Mucosa of gallbladder (tissue), 1 donor: ENCODE data around the gene SCAI. TPM values are rescaled to one million over a fixed set of nuclear protein-coding genes. Genes with fewer than 3 reads are reported as not detected.
"Not testable (repeated sequence)": the region's sequence is repeated elsewhere in the genome, so short reads cannot be mapped to it uniquely, and the experiment has no call there.

ENCODE experiments used
- DNase-seq: peaks from one replicate; pipeline ENCODE4 v3.0.0-alpha.2; 2020; ENCODE audit warnings: low spot score
- total RNA-seq: library from RNA; stranded (reverse); gene quantifications from one replicate; pipeline ENCODE4 v1.2.1, GENCODE V29; 2021
- donor health status: DM: no; HTN: no; CAD: no.

SCAI gene
- total RNA-seq, 1 donor from 2014 or later, result 6.0 TPM

DNA sequence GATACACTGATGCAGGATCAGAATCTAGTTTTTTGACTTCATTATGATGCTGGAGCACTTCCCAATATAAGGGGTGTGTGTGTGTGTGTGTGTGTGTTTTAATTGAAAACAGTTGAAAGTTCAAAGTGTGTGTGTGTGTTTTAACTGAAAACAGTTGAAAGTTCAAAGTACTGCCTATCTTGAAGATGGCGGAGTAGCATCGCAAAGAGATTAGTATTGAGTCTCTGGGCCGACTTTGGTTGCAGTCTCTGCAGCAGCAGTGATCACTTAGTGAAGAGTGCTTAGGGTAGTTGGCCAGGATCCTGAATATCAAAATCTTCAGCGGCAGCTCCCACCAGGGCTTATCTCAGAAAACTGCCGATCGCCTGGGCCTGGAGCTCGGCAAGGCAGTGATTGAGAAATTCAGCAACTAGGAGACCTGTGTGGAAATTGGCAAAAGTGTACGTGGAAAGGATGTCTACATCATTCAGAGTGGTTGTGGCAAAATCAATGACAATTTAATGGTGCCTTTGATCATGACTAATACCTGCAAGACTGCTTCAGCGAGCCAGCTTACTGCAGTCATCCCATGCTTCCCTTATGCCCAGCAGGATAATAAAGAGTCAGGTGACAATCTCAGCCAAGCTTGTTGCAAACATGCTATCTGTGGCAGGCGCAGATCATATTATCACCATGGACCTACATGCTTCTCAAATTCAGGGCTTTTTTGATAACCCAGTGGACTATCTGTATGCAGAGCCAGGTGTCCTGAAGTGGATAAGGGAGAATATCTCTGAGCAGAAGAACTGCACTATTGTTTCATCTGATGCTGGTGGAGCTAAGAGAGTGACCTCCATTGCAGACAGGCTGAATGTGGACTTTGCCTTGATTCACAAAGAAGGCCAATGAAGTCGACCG, 7.3 kb upstream of the SCAI start:
- no peak for DNase-seq

DNA sequence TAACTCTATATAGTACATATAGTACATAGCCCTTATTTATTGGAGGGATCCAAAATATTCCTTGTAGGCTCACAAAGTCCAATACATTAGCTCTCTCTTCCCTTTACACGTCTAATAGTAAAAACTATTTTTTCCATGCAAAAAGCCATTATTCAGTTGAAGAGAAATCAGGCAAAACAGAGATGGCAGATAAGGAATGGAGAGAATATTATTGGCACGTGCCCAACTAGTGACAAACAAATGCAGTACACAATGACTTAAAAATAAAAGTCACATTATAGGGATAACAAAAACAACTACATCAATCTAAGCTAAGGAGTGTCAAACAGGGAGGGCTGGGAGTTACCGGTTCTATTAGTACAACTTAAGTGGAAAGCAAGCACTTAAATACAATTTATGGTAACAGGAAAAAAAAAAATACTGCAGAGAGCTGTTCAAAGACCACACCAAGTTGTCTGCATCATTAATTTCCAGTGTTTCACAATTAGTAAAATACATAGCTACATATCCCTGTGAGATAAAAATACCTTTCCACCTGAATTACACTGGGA, 4.1 kb upstream of the SCAI start:
- DNase-seq, result no peak

DNA sequence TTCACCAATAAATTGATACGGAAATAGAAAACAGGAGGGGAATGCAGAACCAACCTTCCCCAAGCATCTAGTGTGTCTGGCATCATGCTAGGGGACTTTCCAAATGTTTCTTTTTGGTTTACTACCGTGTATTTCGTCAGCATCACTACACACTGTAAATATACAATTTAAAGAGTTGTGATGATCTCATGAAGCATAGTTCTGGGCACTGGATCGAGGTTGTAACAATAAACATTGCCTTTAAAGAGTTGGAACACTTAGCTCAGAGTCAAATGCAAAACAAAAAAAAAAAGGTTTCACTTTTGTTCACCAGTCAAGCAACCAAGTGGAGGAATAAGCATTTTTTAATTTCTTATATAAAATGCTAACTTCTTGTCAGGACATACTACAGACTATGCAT, 2.9 kb upstream of the SCAI start:
- no peak for DNase-seq

DNA sequence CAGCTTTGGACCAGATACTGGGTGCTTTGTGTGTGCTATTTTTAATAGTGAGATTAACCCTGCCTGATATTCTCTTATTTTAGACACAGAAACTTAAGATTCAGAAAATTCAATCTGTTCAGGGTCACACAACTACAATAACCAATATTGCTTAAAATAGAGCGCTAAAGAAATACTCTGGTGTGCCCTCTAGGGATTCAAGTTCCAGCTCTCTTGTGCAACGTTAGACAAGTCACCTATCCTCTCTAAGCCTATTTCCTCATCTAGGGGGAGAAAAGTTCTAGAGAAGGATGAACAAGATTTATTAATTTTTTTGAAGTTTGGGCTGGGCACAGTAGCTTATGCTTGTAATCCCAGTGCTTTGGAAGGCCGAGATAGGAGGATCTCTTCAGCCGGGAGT, 2.1 kb upstream of the SCAI start:
- DNase-seq, result no peak

DNA sequence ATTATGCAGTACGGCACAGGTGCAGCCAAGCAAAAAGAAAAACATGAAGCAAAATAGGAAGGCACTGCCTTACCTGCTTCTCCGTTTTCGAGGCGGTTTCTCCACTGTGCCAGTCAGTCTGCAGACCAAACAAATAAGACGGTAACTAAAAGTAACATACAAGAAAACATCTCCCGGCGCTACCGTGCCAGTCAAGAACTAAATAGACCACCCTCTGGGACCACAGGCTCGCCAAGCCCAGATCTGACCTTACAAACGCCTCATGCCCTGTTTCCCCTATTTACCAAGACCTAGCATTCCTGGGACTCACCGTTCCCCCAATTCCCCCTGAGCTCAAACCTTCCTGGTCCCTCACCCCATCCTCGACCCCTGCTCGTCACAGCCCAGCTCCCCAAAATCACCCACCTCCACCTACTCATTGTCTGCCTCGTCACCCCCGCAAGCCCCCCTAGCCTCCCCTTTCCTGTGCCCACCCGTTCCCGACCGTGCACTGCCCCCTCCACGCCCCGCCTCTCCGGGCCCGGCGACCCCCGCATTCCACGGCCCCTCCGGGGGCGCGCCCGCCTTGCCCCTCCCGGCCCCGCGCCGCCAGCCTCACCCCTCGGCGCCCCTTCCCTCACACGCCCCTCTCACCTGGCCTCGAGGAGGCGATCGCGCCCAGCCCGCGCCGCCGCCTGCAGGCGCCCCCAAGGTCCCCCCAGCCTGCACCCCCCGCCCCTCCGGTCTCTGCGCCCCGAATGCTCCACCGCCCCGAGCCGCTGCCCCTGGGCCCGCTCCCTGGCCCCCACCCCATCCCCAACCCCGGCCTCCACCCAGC, 560 bp downstream of the SCAI start:
- DNase-seq, result no peak

DNA sequence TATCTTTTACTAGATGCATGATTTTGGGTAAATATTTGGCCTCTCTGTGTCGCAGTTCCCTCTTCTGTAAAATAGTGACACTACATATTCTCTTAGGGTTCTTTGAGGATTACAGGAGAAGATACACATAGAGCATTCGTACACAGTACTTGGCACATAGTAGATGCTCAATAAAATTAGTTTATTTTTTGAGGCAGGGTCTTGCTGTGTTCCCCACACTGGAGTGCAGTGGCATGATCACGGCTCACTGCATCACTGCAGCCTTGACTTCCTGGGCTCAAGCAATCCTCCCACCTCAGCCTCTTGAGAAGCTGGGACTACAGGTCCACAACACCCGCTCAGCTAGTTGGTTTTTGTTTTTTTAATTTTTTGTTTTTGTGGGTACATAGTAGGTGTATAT, 1.6 kb downstream of the SCAI start:
- DNase-seq, result no peak

DNA sequence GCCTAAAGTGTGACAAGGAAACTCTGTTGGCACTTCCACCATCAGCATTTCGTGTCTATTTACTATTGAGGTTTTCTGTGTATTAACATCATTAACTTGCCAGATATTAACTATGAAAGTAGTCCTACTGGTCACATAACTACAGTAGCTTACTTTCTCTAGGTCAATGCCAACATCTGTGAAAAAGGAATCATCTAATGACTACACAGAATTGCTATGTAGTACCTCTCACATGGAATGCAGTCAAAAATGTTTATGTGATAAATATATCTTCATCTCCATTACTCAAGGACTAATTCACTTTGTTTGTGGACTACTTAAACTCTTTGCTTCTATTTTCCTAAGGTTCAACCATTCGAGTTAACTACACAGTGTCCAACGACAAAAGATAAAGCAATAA, 2.1 kb downstream of the SCAI start:
- DNase-seq, result no peak

DNA sequence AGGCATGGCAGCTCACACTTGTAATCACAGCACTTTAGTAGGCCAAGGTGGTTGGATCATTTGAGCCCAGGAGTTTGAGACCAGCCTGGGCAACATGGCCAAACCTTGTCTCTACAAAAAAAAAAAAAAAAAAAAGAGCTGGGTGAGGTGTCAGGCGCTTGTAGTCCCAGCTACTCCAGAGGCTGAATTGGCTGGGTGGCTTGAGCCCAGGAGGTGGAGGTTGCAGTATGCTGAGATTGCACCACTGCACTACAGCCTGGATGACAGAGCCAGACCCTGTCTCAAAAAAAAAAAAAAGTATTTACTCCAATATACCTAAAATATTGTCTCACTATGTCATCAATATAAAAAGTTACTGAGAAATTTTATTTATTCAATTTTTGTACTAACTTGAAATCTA, 2.8 kb downstream of the SCAI start:
- no peak for DNase-seq

DNA sequence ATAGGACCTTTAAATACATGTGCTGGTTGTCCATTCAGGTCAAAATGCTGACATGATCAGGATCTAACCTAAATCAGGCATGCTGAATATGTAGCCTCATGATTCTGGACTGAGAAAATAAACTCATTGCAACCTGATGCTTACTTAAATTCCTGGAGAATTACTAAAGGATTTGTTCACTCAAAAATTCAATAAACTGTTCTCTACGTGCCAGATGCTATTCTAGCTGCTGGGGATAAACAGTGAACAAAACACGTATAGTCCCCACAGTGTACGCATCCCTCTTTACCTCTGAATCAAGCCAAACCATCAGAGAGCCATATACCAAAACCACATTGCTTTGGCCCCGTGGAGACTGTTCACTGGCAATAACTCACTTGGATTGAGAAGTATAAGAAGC, 6.1 kb downstream of the SCAI start:
- no peak for DNase-seq

DNA sequence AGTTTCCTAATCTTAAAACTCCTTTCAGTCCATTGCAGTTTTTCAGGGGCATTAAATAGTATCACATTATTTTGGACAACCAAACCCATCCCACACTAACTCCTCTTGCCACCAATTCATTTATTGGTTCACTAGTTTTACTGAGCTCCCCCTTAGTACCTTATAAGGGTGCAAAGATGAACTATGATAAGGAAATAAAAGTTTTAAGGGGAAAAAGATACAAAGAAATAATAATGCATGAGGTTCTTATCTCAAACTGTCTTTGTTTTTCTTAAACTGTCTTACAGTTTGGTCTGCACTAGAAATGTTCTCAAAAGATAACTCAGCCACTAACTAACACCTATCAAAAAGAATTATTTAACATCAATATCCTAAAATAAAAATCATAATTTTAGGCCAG, 8.4 kb downstream of the SCAI start:
- no peak for DNase-seq

DNA sequence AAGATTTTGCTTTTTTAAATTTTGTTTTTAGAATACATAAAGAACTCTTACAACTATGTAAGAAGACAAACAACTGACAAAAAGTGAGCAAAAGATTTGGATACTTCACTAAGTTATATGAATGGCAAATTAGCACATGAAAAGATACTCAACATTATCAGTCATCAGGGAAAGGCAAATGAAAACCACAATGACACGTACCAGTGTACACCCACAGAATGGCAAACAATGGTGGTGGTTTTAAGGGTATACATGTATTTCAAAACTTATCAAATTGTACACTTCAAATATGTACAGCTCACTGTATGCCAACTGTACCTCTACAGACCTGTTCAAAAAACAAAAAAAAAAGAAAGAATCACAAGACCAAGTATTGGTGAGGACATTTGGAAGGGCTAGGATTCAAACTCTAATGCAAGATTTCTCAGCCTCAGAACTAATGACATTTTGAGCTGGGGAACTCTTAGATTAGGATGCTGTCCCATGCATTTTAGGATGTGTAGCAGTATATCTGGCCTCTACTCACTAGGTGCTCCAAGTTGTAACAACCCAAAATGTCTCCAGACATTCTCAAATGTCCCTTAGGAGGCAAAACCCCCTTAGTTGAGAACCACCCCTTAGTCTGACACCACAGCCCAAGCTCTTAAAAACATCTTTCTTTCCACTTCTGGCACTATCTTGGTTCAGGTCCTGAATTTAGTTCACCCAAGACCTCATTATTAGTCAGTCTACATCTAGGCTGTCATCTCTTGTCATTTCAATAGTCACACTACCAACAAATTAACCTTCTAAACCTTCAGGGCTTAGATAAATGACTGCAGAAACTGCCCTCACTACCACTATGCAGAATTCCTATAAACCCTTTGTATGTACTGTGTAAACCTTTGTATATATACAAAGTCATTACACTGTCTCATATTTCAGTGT, 9.7 kb downstream of the SCAI start:
- DNase-seq, result no peak

DNA sequence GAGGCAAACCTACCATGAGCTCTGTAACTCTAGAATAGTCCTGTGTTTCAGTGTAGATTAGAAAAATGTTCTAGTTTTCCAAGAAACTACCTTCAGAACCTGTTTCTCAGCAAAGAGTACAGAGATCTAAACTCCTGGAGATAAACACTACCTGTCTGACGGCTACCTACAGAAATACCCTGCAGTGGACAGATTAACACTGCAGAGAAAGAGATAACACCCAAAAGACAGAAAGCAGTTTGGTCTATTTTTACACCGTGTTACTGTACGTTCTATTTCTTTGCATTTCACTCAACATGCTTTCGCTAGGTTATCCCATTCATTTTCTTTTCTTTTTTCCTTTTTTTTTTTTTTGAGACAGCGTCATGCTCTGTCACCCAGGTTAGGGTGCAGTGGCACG, 11.6 kb downstream of the SCAI start:
- DNase-seq, result no peak

DNA sequence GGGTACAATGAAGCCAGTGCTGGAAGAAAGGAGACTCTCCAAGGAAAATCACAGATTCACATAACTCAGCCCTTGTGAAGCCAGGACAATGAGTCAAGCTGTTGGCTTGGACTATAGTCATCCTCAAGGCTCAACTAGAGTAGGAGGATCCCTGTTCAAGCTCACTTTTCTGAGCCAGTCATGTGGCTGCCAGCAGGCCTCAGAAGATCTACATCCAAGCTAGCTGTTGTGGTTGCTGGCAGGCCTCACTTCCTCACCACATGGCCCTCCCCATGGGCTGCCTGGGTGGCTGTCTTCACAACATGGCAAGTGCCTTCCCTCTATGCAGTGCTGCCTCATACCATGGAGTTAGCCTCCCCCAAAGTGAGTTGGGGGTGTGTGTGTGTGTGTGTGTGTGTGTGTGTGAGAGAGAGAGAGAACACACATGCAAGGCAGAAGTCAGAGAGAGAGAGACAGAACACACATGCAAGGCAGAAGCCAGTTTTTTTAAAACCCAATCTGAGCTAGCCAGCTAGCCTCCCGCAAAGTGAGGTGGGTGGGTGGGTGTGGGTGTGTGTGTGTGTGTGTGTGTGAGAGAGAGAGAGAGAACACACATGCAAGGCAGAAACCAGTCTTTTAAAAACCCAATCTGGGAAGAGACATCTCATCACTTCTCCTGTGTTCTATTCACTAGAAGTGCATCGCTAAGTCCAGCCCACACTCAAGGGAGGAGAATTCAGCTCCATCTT, 17.1 kb downstream of the SCAI start:
- DNase-seq, result peak; percentile 88

DNA sequence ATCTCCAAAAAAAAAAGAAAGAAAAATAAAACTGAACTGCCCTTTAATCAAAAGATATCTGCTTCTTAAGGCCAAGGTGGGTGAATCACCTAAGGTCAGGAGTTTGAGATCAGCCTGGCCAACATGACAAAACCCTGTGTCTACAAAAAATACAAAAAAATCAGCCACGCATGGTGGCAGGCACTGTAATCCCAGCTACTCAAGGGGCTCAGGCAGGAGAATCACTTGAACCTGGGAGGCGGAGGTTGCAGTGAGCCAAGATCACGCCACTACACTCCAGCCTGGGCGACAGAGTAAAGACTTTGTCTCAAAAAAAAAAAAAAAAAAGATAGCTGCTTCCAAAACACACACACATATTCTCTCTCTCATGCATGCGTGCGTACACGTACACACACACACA, 17.8 kb downstream of the SCAI start:
- no peak for DNase-seq

DNA sequence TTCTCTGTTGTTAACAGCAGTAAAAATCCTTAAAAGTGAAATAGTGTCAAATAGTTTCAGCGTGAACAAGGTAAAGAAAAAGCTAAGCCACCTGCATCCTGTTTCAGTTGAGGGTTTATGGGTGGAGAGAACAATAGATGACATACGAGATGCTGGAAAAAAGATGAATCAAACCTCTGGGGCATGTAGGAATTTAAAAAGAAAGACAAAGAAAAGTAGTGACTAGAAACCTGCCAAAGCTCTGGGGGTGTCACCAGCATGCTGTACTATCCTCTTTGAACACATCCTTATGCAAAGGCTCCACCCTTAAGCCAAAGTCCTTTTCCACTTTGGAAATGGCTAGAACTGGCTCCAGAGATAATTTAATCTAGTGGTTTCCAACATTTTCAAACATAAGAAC, 22.2 kb downstream of the SCAI start:
- DNase-seq, result no peak

DNA sequence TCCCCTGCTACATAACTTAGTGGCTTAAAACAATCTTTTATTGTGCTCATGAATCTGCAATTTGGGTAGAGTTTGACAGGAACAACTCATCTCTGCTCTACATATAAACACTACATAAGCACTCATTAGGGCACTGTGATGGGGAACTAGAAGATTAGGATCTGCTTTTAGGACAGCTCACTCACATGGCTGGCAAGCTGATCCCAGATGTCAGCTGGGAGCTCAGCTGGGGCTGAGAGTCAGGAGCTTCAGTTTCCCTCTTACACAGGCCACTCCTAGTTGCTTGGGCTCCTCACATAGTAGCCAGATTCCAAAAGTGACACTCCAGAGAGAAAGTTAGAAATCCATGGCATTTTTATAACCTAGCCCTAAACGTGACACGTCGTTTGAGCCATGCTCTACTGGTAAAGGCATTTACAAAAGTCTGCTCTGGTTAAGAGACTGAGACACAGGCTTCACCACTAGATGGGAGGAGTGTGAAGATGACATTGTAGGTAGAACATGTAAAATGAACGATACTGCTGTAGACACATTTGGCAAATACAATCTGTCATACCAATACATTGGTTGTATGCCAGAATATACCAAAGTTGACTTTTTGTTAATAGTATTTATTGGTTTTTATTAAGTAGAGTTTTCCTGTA, 23.6 kb downstream of the SCAI start:
- no peak for DNase-seq

DNA sequence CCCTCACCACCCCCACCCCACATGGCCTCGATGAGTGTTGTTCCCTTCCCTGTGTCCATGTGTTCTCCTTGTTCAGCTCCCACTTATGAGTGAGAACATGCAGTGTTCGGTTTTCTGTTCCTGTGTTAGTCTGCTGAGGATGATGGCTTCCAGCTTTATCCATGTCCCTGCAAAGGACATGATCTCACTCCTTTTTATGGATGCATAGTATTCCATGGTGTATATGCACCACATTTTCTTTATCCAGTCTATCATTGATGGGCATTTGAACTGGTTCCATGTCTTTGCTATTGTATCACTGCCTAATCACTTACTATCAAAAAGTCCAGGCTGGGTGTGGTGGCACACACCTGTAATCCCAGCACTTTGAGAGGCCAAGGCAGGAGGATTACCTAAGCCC, 24.6 kb downstream of the SCAI start:
- not testable (repeated sequence) for DNase-seq

DNA sequence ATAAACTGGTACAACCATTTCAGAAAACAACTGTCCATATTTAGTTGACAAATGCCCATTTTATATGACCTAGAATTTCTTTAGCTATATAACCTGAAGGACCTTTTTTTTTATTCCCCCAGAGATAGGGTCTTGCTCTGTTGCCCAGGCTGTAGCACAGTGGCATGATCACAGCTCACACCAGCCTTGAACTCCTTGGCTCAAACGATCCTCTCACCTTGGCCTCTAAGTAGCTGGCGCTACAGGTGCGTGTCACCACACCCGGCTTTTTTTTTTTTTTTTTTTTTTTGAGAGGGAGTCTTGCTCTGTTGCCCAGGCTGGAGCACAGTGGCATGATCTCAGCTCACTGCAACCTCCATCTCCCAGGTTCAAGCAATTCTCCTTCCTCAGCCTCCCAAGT, 28.8 kb downstream of the SCAI start:
- DNase-seq, result not testable (repeated sequence)

DNA sequence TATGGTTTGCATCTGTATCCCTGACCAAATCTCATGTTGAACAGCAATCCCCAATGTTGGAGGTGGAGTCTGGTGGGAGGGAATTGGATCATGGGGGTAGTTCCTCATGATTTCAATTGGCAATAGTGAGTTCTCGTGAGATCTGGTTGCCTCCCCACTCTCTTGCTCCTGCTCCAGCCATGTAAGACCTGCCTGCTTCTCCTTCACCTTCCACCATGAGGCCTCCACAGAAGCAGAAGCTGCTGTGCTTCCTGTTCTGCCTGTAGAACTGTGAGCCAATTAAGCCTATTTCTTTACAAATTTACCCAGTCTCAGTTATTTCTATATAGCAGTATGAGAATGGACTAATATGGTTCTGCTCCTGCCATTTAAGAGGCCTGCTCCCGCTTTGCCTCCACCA, 32.9 kb downstream of the SCAI start:
- no peak for DNase-seq

DNA sequence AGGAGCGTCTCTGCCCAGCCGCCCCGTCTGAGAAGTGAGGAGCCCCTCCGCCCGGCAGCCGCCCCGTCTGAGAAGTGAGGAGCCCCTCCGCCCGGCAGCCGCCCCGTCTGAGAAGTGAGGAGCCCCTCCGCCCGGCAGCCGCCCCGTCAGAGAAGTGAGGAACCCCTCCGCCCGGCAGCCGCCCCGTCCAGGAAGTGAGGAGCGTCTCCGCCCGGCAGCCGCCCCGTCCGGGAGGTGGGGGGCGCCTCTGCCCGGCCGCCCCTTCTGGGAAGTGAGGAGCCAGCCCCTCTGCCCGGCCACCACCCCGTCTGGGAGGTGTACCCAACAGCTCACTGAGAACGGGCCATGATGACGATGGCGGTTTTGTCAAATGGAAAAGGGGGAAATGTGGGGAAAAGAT, 34.8 kb downstream of the SCAI start:
- DNase-seq, result not testable (repeated sequence)
